Endothelial cell of umbilical vein (primary cell): Measurements from ENCODE around the gene RIPOR3. TPM values are rescaled to one million over a fixed set of nuclear protein-coding genes. Genes with fewer than 3 reads are reported as not detected.

Experiments used
- BruUV-seq: library from RNA; stranded (reverse); fragments of 400-500 nt; replicated peaks from 2 replicates; lab custom pipeline; 2021; lab: Mats Ljungman, UMichigan
- CTCF ChIA-PET: fragments of 300-600, 350-600 bp; sonication (Branson Sonifier 250); formaldehyde crosslinking; loops from one replicate; lab custom pipeline; 2021; ENCODE audit warnings: antibody characterized with exemption, inconsistent platforms; lab: Charles Lee
- POLR2A ChIA-PET: fragments of 300-600, 350-600 bp; sonication (Branson Sonifier 250); formaldehyde crosslinking; loops from one replicate; lab custom pipeline; 2021; ENCODE audit warnings: antibody characterized with exemption, inconsistent platforms; lab: Charles Lee
- DNase-seq: peaks from one replicate; pipeline ENCODE4 v3.0.0-alpha.2; 2011; ENCODE audit warnings: low read depth, low spot score
- FAIRE-seq: peaks from 2 replicates; lab custom pipeline; 2011; peaks lifted over from hg19 to GRCh38; lab: Jason Lieb, UNC
- H2AFZ ChIP-seq: 2 replicates; pipeline ENCODE4 v1.6.0; 2012; ENCODE audit warnings: low read depth, low read length, control low read depth, inconsistent platforms
- H3K27ac ChIP-seq: 2 replicates; pipeline ENCODE4 v1.5.1; 2011; ENCODE audit warnings: low read depth, mild to moderate bottlenecking, control low read depth, low read length, moderate library complexity; ENCODE audit not compliant: insufficient read depth
- H3K27me3 ChIP-seq, 2 experiments: 2 replicates each; pipeline versions ENCODE4 v1.6.0 to v1.6.1; 2011; ENCODE audit warnings: low read length in 2 of 2, mixed read lengths in 1 of 2; ENCODE audit not compliant: control insufficient read depth in 2 of 2, insufficient read depth in 2 of 2
- H3K36me3 ChIP-seq, 2 experiments: 2 replicates in 1 of 2; 3 replicates in 1 of 2; pipeline ENCODE4 v1.5.1; 2011; ENCODE audit warnings: low read length in 2 of 2, mild to moderate bottlenecking in 1 of 2, moderate library complexity in 1 of 2; ENCODE audit not compliant: control insufficient read depth in 2 of 2, insufficient read depth in 2 of 2; ENCODE audit errors: extremely low read depth in 1 of 2
- H3K4me1 ChIP-seq: 3 replicates; pipeline ENCODE4 v1.5.1; 2011; ENCODE audit warnings: mild to moderate bottlenecking, low read length; ENCODE audit not compliant: control insufficient read depth, insufficient read depth; ENCODE audit errors: extremely low read depth
- H3K4me2 ChIP-seq: 2 replicates; pipeline ENCODE4 v1.6.1; 2011; ENCODE audit warnings: low read length, control low read depth, mixed read lengths; ENCODE audit not compliant: insufficient read depth
- H3K4me3 ChIP-seq, 3 experiments: fragments of 200-600 bp in 1 of 3; sonication (generic), shearing (Covaris generic) in 1 of 3; replicated peaks in 1 of 3; 2 replicates each; pipeline ENCODE4 v1.5.1; 2011 to 2016; ENCODE audit warnings: control low read depth in 3 of 3, low read length in 3 of 3, mild to moderate bottlenecking in 2 of 3, inconsistent platforms in 1 of 3, low read depth in 1 of 3, moderate library complexity in 1 of 3; ENCODE audit not compliant: insufficient read depth in 1 of 3
- H3K79me2 ChIP-seq: 2 replicates; pipeline ENCODE4 v1.6.0; 2012; ENCODE audit warnings: low read length, inconsistent platforms; ENCODE audit not compliant: control insufficient read depth, insufficient read depth
- H3K9ac ChIP-seq: replicated peaks from 2 replicates; pipeline ENCODE3; 2011; ENCODE audit warnings: low read length, control low read depth; ENCODE audit not compliant: insufficient read depth; ENCODE audit errors: extremely low read depth
- H3K9me1 ChIP-seq: replicated peaks from 3 replicates; pipeline ENCODE4 v1.6.0; 2011; ENCODE audit warnings: mild to moderate bottlenecking, low read length; ENCODE audit not compliant: control insufficient read depth, insufficient read depth; ENCODE audit errors: extremely low read depth
- H3K9me3 ChIP-seq: replicated peaks from 2 replicates; pipeline ENCODE4 v1.5.1; 2012; ENCODE audit warnings: low read length, inconsistent platforms; ENCODE audit not compliant: control insufficient read depth, insufficient read depth
- H4K20me1 ChIP-seq: replicated peaks from 2 replicates; pipeline ENCODE3; 2011; ENCODE audit warnings: mild to moderate bottlenecking, low read length; ENCODE audit not compliant: control insufficient read depth, insufficient read depth; ENCODE audit errors: extremely low read depth
- EZH2 ChIP-seq: IDR thresholded peaks from 2 replicates; pipeline ENCODE4 v1.6.1; 2012; ENCODE audit warnings: borderline replicate concordance, low read depth, mild to moderate bottlenecking, moderate library complexity, low read length, inconsistent platforms; ENCODE audit not compliant: severe bottlenecking
- FOS ChIP-seq: IDR thresholded peaks from 2 replicates; pipeline ENCODE4 v1.6.1; 2011; ENCODE audit warnings: mild to moderate bottlenecking, low read length, moderate library complexity, borderline replicate concordance; ENCODE audit not compliant: insufficient read depth
- GATA2 ChIP-seq: IDR thresholded peaks from 2 replicates; pipeline ENCODE4 v1.7.0; 2011; ENCODE audit warnings: low read depth, mild to moderate bottlenecking, moderate library complexity, mixed read lengths, low read length; ENCODE audit not compliant: insufficient read length, insufficient read depth
- JUN ChIP-seq: IDR thresholded peaks from 2 replicates; pipeline ENCODE4 v1.6.1; 2011; ENCODE audit warnings: borderline replicate concordance, low read depth; ENCODE audit not compliant: insufficient read length, insufficient read depth
- MYC ChIP-seq: IDR thresholded peaks from one replicate; pipeline ENCODE4 v1.6.1; 2011; ENCODE audit warnings: mild to moderate bottlenecking, low read depth, low read length
- POLR2A ChIP-seq: IDR thresholded peaks from 2 replicates; pipeline ENCODE4 v1.6.1; 2012; ENCODE audit warnings: low read depth, mild to moderate bottlenecking, control low read depth, low read length
- POLR2AphosphoS5 ChIP-seq: IDR thresholded peaks from 2 replicates; pipeline ENCODE4 v1.6.1; 2012; ENCODE audit warnings: low read depth, mild to moderate bottlenecking, control low read depth, low read length, moderate library complexity; ENCODE audit not compliant: insufficient read depth
- dilution Hi-C: fragments of 300-500 bp; cut with MboI; formaldehyde crosslinking; loops from one replicate; pipeline ENCODE4 v1.15.0; 2019; ENCODE audit warnings: low sequenced_read_pairs; ENCODE audit not compliant: extremely low pct_ligation_motif_present
- intact Hi-C: fragments of 100-400 bp; cut with micrococcal nuclease; formaldehyde crosslinking; loops from one replicate; pipeline ENCODE4 v1.10.0; 2022
- polyA plus RNA-seq, 4 experiments: library from polyadenylated mRNA; depleted of rRNA in 3 of 4; stranded (reverse) in 3 of 4; unstranded in 1 of 4; fragments of >200 nt; gene quantifications; 2 replicates each; pipeline versions ENCODE4 v1.2.1 to v1.2.3, GENCODE V29; 2011 to 2012; ENCODE audit warnings: missing spikeins in 1 of 4
- total RNA-seq: library from RNA; stranded (reverse); gene quantifications from 2 replicates; pipeline ENCODE4 v1.2.3, GENCODE V29; 2021
- TF ChIP-seq, protein P1 (sequence below): IDR thresholded peaks from 2 replicates; pipeline ENCODE4 v1.6.1; 2011; ENCODE audit not compliant: insufficient read depth, insufficient read length

The RIPOR3 gene
- total and polyA plus RNA-seq, 2 donors (not counting 3 experiments of a cell fraction or from before 2014, with no cell fraction given) = not detected

GRCh38 chr20:50722424-50723155 is 31.2 kb upstream of the RIPOR3 start:
- no peak overlapping the region for H3K9ac ChIP-seq
- H2AFZ ChIP-seq = no peak overlapping the region
- no peaks in the 10 kb centered on the region for H3K79me2 ChIP-seq
- no peaks in the 10 kb centered on the region for H4K20me1 ChIP-seq
- dilution Hi-C loops = no loop called here
- DNase-seq (no peak), FAIRE-seq (no peak)
- H3K36me3 ChIP-seq = no peaks in the 10 kb centered on the region
- H3K9me1 ChIP-seq = no peaks in the 10 kb centered on the region
- H3K4me3 ChIP-seq = no peak overlapping the region
- BruUV-seq = no TSS peak
- no peak overlapping the region for H3K27ac ChIP-seq
- H3K9me3 ChIP-seq = no peaks in the 10 kb centered on the region
- H3K27me3 ChIP-seq = peaks cover 7 to 12% of the 10 kb centered on the region in 2 experiments
- CTCF ChIA-PET = interaction anchor here (0.7 to 1.1 kb wide), 3 partner anchors 22 to 28 kb away, joined by 3 to 5 read pairs (median 4); no protein-coding TSS in a partner anchor
- H3K4me2 ChIP-seq = no peak overlapping the region
- intact Hi-C loops = no loop called here
- POLR2A ChIA-PET = no interaction called here
- H3K4me1 ChIP-seq = no peaks in the 10 kb centered on the region
- TF ChIP-seq, protein P1, sequence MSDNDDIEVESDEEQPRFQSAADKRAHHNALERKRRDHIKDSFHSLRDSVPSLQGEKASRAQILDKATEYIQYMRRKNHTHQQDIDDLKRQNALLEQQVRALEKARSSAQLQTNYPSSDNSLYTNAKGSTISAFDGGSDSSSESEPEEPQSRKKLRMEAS = no peak
- no peak for TF ChIP-seq JUN
- no peak for TF ChIP-seq POLR2A
- no peak for TF ChIP-seq POLR2AphosphoS5
- no peak for TF ChIP-seq FOS
- TF ChIP-seq GATA2 = no peak
- TF ChIP-seq EZH2 = no peak
- no peak for TF ChIP-seq MYC
